GM20000 (cell line): Measurements from ENCODE around the gene BORCS5.

Source experiments
- DNase-seq: peaks from one replicate; pipeline ENCODE4 v3.0.0; 2012; ENCODE audit warnings: low spot score
- CTCF ChIP-seq: IDR thresholded peaks from 2 replicates; pipeline ENCODE4 v1.5.1; 2012; ENCODE audit warnings: mild to moderate bottlenecking, control low read depth; ENCODE audit errors: extremely low read depth, missing control alignments

Gene BORCS5

GRCh38 chr12:12486661-12487240, 129.9 kb downstream of the BORCS5 start:
- peak; percentile 68 for DNase-seq
- TF ChIP-seq CTCF, result no peak

- no peak for DNase-seq
- no peak for TF ChIP-seq CTCF
These were observed 130.6 kb downstream of the BORCS5 start for GRCh38 chr12:12487490-12487889.

GRCh38 chr12:12488296-12488695, 131.4 kb downstream of the BORCS5 start:
- no peak for DNase-seq
- TF ChIP-seq CTCF, result no peak

GRCh38 chr12:12488823-12489550, 132.1 kb downstream of the BORCS5 start:
- TF ChIP-seq CTCF, result no peak
- no peak for DNase-seq

GRCh38 chr12:12491606-12492005, 134.7 kb downstream of the BORCS5 start:
- TF ChIP-seq CTCF, result no peak
- no peak for DNase-seq

- DNase-seq, result no peak
- TF ChIP-seq CTCF, result no peak
These were observed 135.7 kb downstream of the BORCS5 start for GRCh38 chr12:12492547-12492946.

- TF ChIP-seq CTCF, result no peak
- DNase-seq, result no peak
These were observed 138.7 kb downstream of the BORCS5 start for GRCh38 chr12:12495536-12495935.
